SIG-M5 treated with dmso at 0.1 percent for 504 hours (cell line): ENCODE measurements around the gene FBF1.
"Not testable (repeated sequence)": the region's sequence is repeated elsewhere in the genome, so short reads cannot be mapped to it uniquely, and the experiment has no call there.

Source experiments
- DNase-seq: peaks from one replicate; lab custom pipeline; 2025; ENCODE audit not compliant: unreplicated experiment; lab: John Stamatoyannopoulos, UW

Gene FBF1

GRCh38 chr17:75897160-75898019 is 43.5 kb downstream of the FBF1 start:
- no peak for DNase-seq

GRCh38 chr17:75896415-75897159 is 44.3 kb downstream of the FBF1 start, which contains the start of gene TRIM65:
TRIM65 (minus strand) TSS chr17:75896951; CDS start chr17:75896937, 14 bp downstream.
- DNase-seq: peak; percentile 75

- DNase-seq: peak; percentile 31
Measured at GRCh38 chr17:75895370-75896155, 45.3 kb downstream of the FBF1 start.

GRCh38 chr17:75894049-75894733 is 46.7 kb downstream of the FBF1 start:
- DNase-seq: no peak

GRCh38 chr17:75893305-75894048 is 47.4 kb downstream of the FBF1 start:
- no peak for DNase-seq

GRCh38 chr17:75892556-75893224 is 48.2 kb downstream of the FBF1 start:
- no peak for DNase-seq

GRCh38 chr17:75891605-75892555 is 49.0 kb downstream of the FBF1 start:
- DNase-seq: no peak

- no peak for DNase-seq
Measured at GRCh38 chr17:75891022-75891604, 49.7 kb downstream of the FBF1 start.

GRCh38 chr17:75889454-75889853 is 51.4 kb downstream of the FBF1 start:
- DNase-seq: no peak

- no peak for DNase-seq
Measured at GRCh38 chr17:75888484-75888883, 52.4 kb downstream of the FBF1 start.

- not testable (repeated sequence) for DNase-seq
Measured at GRCh38 chr17:75885860-75886259, 55.0 kb downstream of the FBF1 start.

GRCh38 chr17:75885431-75885830 is 55.4 kb downstream of the FBF1 start:
- DNase-seq: no peak

- no peak for DNase-seq
Measured at GRCh38 chr17:75881678-75882454, 59.0 kb downstream of the FBF1 start.

GRCh38 chr17:75880266-75880665 is 60.6 kb downstream of the FBF1 start:
- DNase-seq: no peak

- DNase-seq: no peak
Measured at GRCh38 chr17:75878174-75878998, 62.5 kb downstream of the FBF1 start, which contains the start of gene TRIM47. TRIM47 (minus strand) TSS chr17:75878581; CDS start chr17:75878548, 33 bp downstream.

- peak; percentile 66 for DNase-seq
Measured at GRCh38 chr17:75877752-75878173, 63.1 kb downstream of the FBF1 start.
